Measurements from ENCODE around the gene LRRC57.
"Not testable (repeated sequence)": the region's sequence is repeated elsewhere in the genome, so short reads cannot be mapped to it uniquely, and the experiment has no call there.

LRRC57 gene

DNA sequence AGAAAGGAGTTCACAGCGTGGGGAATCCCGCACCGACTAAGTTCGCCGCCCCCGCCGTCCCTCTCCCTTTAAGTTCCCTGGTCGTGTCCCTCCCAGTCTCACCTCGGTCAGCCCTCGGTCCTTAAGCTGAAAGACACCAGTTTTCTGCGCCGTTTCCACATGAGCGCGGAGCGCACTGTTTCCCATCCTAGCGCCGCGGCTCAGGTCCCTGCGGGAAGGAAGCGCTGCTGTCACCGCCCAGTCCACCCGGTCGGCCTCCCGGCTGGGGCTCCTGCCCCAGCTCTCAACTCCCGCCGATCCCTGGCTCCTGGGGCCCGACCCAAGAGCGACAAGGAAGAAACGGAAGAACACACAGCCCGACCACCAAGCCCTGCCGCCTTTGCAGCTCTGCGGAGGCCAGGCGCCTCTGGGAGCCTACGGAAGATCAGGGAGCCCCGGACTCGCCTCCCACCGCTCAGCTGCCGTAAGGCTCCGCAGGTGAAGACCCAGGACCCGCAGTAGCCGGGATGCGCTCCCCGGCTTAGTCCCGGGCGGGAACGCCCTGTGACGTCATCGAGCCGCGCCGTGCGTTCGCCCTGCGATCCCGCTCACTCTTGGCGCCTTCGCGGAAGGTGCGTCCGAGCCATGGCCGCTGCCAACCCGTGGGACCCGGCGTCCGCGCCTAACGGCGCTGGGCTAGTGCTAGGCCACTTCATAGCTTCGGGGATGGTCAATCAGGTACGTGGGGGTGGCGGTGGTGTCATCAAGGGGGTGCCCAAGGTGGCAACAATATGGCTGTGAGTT is at the start of gene LRRC57, which contains the start of gene HAUS2:
Gene LRRC57, minus strand, starts transcription at position 545 of the 783 bp plus-strand sequence. Its CDS starts 359 bp downstream, at position 186.
Gene HAUS2, plus strand, starts transcription at position 590 of the 783 bp plus-strand sequence. Its CDS starts 35 bp downstream, at position 625.
- peak; percentile 92 for DNase-seq

DNA sequence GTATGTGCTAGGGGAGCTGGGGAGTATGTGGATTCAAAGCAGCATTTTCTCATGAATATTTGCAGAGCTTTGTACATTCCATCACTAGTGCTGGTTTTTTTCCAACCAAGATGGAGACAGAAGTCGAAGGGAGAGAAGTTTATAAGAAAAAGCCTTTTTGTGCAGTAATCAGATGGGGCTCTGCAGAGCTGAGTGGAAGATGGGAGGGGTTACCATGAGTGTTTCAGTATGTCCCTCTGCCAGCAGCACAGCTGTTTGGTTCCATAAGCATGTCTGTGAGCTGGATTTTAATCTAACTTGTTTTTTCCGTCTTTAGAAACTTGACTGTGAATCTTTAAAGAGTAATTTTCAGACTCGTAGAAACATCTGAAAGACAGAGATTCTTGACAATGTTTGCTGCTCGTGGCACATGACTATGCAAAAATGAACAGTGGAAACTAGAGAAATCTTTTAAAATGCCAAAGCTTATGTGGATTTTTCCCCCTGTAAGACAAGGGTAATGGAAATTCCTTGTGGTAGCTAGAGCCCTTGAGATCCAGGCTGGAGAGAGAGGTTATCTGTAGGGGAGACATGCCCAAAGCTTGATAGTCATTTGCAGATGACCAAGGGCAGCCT is 47.1 kb upstream of the LRRC57 start:
- peak; percentile 82 for DNase-seq

GRCh38 chr15:42594095-42594494 is 45.5 kb upstream of the LRRC57 start:
- no peak for DNase-seq

- peak; percentile 82 for DNase-seq
These were observed 44.5 kb upstream of the LRRC57 start for GRCh38 chr15:42593143-42593542.

DNA sequence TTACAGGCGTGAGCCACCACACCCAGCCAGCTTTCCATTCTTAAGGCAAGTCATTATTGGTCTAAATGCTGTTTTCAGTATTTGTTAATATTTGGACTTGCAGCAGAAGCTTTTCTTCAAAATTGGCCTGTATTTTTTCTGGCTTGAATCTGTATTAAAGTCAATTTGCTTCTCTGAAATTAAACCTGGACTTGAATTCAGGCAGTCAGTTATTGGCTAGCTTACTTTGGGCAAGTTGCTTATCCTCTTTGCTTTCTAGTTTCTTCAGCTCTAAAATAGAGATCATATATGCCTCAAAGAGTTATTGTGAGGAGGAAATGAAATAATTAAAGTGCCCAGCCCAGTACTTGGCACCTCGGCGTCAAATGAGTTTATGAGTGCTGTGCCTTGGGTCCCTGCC is 44.1 kb upstream of the LRRC57 start:
- no peak for DNase-seq

DNA sequence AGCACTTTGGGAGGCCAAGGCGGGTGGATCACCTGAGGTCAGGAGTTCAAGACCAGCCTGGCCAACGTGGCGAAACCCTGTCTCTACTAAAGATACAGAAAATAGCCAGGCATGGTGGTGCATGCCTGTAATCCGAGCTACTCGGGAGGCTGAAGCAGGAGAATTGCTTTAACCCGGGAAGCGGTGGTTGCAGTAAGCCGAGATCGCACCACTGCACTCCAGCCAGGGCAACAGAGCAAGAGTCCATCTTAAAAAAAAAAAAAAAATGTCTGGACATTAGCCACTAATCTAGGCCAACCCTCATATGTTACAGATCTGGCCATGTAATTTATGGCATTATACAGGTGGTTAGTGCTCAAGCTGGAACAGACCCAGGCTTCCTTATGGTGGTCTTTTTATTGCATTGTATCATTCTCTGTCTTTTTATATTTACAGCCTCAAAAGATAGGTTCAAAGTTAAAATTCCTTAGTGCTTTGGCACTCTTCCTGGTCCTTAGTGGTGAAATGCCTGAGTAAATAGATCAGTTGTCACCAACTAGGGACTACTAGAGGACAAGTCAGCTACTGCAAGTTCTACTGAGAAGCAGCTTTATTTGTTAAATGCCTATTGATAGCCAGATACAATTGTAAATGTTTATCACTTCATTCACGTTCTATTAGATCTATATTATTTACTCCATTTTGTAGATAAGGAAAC is 42.8 kb upstream of the LRRC57 start:
- no peak for DNase-seq

DNA sequence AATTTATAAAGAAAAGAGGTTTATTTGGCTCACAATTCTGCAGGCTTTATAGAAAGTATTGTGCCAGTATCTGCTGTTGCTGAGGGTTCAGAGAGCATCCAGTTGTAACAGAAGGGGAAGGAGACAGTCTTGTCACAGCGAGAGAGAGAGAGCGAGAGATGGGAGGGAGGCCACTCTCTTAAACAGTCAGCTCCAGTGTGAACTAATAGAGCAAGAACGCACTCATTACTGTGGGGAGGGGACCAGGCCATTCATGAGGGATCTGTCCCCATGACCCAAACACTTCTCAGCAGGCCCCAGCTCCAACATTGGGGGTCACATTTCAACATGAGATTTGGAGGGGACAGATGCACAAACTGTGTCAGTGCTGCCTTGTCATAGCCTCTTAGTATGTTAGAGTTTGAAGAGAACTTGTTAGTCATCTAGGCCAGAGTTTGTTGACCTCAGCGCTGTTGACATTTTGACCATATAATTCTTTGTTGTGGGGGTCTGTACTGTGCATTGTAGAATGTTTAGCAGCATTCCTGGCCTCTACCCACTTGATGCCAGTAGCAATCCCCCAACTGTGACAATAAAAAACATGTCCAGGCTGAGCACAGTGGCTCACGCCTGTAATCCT is 42.1 kb upstream of the LRRC57 start:
- no peak for DNase-seq

DNA sequence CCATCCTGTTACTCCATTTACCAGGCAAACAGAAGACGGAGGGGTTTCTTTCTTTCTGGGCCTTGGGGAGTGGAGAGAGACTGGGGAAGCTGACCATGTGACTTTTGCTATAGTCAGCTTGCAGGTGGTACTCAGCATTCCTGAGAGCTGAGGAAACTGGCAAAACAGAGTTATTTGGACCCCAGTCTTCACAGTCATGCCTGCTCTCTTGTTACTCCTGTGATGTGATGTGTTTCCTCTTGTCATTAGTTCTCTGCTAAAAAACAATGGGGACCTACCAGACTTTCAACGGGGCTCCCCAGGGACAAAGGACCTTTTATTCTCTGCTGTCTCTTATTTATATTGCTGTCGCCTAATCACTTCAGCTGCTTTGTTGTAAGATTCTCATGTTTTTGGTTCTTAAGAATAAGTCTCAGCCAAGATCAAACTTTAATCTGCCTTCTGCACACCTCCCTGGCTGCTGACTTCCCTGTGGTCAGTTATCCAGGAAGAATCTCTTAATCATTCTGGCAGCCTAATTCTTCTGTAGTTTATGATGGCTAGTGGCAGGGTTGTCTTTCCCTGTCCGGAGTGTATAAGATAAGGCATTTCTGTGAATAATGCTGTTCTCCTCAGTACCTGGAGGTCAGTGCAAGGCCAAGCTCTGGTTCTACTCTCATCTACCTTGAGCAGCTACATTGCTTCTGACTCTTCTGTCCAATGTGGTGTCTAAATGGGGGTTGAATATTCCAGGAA is 35.6 kb upstream of the LRRC57 start:
- DNase-seq = no peak

DNA sequence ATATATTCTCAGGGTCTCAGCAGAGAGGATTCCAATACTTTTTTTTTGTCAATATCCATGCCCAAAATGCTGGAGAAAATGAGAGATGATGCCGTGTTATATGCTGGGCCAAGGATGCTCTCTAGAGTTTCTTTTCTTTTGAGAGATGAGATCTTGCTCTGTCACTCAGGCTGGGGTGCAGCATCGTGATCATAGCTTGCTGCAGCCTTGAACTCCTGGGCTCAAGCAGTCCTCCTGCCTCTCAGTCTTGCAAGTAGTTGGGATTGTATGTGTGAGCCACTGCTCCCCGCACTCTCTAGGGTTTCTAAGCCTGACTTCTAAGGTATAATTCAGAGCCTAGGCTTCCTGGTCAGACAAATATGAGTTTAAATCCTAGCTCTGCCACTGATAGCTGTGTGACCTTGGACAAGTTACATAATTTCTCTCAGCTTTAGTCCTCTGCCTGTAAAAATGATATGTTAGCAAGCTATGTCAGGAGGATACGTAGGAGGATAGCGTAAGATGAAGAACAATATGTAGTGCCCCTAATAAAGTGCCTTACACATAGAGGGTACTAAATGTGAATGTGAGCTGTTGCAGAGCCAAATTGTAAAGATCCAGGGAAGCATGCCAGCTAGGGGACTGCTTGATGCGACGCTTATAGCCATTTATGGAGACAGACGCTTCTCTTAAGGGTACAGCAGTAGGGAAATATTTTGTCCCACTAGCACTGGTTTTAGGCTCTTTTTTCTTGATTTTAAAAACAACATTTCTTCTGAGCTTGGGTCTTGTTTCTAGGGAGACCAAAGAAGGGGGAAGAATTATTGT is 34.2 kb upstream of the LRRC57 start:
- no peak for DNase-seq

DNA sequence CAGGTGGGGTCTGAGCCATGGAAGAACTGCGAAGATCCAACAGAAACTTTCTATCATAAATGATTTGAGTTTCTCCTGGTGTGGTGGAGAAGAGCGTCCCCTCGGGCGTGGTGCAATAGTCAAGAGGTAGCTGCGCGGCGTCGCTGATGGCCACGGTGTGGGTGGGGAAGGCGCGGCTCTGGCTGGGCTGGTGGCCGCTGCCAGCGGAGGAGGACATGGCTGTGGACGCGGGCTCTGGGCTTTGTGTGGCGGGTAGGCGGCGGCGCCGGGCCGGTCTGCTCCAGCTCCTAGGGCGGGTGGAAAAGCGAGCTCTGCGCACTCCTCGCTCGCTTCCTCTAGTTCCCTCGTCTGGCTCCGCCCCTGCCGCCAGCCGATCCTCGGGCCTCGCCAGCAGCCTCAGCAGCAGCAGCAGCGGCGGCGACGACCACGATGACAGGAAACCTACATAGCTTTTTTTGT is 32.7 kb upstream of the LRRC57 start:
- DNase-seq = peak; percentile 92

- no peak for DNase-seq
These were observed 30.5 kb upstream of the LRRC57 start for GRCh38 chr15:42578984-42579537.

DNA sequence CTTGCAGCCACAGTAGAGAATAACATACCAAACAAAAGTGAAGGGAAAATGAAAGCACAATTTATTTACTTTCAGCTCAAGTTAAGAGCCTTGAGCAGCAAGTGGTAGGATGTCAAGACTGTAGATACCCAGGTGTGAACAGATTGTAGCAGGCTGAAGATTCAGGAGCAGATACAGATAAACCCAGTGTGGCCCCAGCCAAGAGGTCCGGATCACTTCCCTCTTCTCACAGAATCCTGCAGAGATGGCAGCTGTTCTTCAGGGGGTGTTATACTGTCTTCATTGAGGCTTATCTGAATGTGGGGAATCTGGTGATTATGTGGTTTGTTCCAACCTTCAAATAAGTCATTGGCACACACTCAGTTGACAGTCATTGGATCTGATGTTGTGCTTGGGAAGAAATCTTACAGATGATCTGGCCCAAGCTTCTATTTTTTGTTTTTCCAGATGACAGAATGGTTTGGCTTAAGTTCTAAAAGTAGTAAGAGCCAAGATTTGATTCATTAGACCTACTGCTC is 29.0 kb upstream of the LRRC57 start:
- DNase-seq = no peak

DNA sequence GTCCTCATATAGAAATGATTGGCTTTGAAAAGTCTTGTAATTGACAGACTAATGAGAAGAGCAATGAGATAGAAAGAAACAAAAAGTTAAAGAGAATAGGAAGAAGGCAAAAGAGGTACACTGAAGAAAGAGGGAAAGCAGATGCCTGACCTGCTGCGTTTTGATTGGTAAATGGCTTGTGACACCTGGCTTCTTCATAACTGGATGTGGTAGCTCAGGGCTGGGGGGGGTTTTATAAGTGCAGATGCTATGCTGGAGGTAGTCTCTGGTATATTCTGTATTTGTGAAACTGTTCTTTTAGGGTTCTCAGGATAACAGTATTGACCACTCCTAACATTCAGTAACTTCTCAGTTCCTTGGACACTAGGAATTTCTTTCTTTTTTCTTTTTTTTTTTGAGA is 28.2 kb upstream of the LRRC57 start:
- no peak for DNase-seq

- DNase-seq = no peak
These were observed 27.5 kb upstream of the LRRC57 start for GRCh38 chr15:42576040-42576594.

GRCh38 chr15:42575188-42576039 is 26.8 kb upstream of the LRRC57 start, which contains the start of gene STARD9:
Gene STARD9 (plus strand): TSS chr15:42575606. CDS start chr15:42575716, 110 bp downstream.
- DNase-seq = peak; percentile 99

DNA sequence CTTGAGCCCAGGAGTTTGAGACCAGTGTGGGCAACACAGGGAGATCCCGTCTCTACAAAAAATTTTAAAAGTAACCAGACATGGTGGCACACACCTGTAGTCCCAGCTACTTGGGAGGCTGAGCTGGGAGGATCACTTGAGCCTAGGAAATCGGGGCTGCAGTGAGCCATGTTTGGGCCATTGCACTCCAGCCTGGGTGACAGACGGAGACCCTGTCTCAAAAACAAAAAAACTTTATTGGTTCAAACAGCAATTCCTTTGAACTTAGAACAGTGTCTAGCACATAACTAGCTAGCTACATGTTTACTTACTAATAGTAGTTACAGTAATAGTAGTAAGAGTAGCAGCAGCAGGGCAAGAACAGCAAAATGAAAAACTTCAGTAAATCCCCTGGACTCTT is 10.1 kb upstream of the LRRC57 start:
- no peak for DNase-seq

DNA sequence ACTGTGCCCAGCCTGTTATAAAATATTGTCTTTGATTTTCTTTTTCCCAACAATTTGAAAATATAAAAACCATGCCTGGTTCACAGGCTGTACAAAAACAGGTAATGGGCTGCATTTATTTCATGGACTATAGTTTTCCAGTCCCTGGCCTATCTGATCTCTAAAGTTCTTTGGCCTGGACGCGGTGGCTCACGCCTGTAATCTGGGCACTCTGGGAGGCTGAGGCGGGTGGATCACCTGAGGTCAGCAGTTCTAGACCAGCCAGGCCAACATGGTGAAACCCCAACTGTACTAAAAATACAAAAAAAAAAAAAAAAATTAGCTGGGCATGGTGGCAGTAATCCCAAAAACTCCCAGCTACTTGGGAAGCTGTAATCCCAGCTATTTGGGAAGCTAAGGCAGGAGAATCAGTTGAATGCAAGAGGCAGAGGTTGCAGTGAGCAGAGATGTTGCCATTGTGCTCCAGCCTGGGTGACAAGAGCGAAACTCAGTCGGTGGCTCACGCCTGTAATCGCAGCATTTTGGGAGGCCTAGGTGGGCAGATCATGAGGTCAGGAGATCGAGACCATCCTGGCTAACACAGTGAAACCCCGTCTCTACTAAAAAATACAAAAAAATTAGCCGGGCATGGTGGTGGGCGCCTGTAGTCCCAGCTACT is 8.1 kb upstream of the LRRC57 start:
- DNase-seq = not testable (repeated sequence)

- no peak for DNase-seq
These were observed 5.0 kb upstream of the LRRC57 start for GRCh38 chr15:42553554-42553953.

Measured in femur (tissue), 1 donor.